HG03520 (cell line): Measurements from ENCODE around the gene NR2F2.
"Not testable (repeated sequence)": the region's sequence is repeated elsewhere in the genome, so short reads cannot be mapped to it uniquely, and the experiment has no call there.

Experiments used
- ATAC-seq: cut with Tn5 transposase; IDR thresholded peaks from one replicate; pipeline ENCODE4 v1.9.1; 2021; ENCODE audit warnings: mild to moderate bottlenecking, moderate library complexity; ENCODE audit not compliant: unreplicated experiment

The NR2F2 gene

GRCh38 chr15:96365781-96366525 is 35.5 kb downstream of the NR2F2 start:
- no peak for ATAC-seq

GRCh38 chr15:96366526-96366877 is 36.0 kb downstream of the NR2F2 start:
- ATAC-seq: no peak

DNA sequence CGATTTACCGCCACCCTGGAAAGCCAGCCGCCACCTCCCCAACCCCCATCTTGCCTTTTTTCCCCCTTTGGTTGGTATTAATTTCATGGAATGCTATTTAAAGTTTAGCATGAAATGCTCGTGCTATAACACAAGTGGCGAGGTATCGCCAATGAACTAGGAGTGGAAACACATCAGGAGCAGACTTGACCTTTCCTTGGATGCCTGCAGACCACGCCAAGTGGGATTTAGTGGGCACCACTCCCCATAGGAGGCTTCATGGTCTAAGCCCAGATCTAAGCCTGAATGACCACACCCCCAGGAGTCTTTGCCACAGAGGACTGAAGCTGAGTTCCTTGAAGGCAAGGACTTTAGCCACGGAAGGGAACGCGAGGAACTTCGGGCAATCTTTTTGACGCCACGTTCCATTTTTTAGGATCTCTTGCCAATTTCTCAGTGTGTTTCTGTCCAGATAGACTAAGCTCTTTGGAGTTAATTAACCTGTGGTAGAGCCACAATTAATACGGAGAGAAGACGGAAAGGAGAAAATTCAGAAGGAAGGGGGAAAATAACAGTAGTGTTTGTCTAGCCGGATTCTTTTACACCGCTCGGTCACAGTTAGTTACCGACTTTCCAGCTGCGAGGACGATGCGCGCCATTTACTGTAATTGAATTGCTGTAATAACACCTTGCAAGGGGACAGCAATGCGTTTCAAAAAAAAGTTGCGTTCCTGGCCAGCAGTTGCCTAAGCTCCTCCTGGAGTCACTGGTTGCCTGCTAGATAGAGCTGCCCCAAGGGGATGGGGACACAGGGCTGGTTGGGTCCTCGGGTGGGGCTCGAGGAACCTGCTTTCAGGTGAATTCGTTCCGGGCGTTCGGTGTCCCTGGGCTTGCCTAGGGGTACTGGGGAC is 37.1 kb downstream of the NR2F2 start:
- no peak for ATAC-seq

DNA sequence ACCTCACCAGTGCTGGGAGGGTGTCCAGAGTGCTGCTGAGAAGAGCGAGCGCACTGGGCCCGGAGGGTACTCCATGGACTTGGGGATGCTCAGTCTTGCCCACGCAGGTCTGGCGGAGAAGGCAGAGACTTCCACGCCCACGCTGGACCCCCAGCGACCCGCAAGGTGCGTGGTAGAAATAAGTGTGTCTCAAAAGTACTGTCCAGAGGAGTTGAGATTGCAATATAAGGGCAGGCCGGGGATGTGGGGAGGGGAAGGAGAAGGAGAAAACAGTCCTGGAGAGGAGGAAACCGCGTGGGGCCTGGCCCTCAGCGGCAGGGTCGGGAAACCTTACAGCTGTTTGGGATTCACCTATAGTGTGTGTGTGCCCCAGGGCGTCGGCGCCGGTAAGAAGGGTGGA is 38.9 kb downstream of the NR2F2 start:
- ATAC-seq: no peak

DNA sequence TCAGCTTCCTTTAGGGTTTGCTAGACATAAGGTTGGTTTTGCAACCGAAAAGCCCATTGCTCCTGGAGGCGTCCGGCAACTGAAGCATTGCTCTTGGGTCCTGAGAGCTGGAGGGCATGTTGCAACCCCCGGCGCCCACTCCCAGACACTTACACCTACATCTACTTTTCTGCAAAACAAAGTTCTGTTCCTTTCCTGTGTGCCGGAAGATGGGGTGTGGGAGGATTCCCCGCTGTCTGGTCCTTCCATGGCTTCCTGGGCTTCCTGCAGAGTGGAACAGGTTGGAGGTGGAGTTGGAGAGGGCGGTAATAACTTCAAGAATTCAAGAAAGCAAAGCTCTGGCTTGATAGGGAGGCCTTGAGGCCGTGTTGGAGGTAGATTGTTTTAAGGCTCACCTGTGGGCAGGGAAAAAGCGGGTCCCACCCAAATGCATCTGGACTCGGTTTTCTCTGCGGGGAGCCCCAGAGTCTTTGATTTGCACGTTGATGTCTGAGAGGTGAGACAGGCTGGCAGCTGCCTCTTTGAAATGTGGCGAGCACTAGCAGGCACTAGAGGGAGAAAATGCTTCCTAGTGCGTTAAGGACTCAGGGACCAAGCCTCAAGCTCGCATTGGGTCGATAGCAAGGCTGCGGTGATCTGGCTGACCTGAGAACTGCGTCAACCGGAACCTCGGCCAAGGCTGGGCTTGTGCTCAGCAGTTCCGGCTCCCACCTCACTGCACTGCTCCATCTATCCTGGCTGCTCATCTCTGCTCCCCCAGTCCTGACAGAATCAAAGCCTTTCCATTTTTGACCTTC is 39.5 kb downstream of the NR2F2 start:
- ATAC-seq: no peak

GRCh38 chr15:96372554-96372953 is 42.1 kb downstream of the NR2F2 start:
- no peak for ATAC-seq

DNA sequence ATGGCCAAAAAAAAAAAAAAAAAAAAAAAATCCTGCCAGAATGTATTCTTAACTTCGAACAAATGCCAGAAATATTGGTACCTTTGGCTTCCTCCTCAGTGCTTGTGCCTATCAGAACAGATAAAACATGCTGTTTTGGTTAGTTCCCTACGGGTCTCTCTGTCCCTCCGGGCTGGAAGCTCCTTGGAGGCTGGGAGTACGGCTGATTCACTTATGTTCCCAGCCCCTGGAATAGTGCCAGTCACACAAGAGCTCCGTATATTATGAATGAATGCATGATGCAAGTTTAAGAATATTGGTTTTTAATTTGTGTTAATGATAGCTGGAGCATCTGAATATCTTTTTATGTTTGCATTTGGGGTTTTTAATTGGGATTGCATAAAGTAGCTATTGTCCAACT is 44.0 kb downstream of the NR2F2 start:
- no peak for ATAC-seq

DNA sequence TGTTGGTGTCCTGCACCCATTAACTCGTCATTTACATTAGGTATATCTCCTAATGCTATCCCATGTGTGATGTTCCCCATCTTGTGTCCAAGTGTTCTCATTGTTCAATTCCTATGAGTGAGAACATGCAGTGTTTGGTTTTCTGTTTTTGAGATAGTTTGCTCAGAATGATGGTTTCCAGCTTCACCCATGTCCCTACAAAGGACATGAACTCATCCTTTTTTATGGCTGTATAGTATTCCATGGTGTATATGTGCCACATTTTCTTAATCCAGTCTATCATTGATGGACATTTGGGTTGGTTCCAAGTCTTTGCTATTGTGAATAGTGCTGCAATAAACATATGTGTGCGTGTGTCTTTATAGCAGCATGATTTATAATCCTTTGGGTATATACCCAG is 49.1 kb downstream of the NR2F2 start:
- ATAC-seq: not testable (repeated sequence)

GRCh38 chr15:96381463-96381862 is 51.0 kb downstream of the NR2F2 start:
- ATAC-seq: no peak

DNA sequence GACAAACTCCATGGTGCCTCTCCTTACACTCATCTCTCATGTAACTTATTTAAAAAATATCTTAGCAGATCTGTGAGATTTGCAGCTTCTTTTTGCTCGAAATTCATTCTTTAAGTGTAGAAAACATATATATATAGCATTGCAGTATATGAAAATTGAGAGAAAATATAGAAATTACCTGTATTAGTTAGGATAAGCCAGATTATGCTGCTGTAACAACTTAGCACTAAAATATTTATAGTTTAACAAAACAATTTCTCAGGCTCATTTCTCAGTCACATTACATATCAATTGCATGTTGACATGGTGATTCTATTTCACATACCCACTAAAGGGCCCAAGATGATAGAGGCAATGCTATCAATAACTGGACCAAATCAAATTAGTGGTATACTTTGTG is 54.7 kb downstream of the NR2F2 start:
- no peak for ATAC-seq

DNA sequence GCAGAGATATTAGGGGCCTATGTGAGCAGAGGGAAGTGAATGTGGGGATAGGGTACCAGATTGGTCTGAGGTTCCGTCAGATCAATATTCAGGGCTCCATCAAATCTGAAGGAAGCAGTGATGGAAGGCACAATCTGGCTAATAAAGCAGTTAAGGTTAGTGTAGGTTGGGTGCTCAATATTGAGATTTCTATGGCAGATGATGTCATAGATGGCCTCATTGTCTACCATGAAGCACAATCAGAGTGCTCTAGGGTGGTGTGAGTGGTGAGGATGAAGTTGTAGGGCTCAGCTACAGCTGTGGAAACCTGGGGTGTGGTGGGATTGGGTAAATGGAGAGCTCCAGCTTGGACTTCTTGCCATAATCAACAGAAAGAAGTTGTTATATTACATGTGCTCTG is 58.2 kb downstream of the NR2F2 start:
- ATAC-seq: no peak
